ENCODE data around the gene LEPROT.
A peak's percentile ranks its signal among the peaks of the same experiment; 100 is the strongest.

Gene LEPROT

GRCh38 chr1:65412256-65412983, 8.0 kb upstream of the LEPROT start:
- DNase-seq (ENCODE audit: low spot score), result no peak

GRCh38 chr1:65412984-65413375, 7.5 kb upstream of the LEPROT start:
- peak; percentile 32 for DNase-seq (ENCODE audit: low spot score)

- DNase-seq (ENCODE audit: low spot score), result no peak
Measured at GRCh38 chr1:65414538-65414937, 5.9 kb upstream of the LEPROT start.

GRCh38 chr1:65416767-65417166, 3.7 kb upstream of the LEPROT start:
- DNase-seq (ENCODE audit: low spot score), result no peak

GRCh38 chr1:65417729-65418128, 2.7 kb upstream of the LEPROT start:
- no peak for DNase-seq (ENCODE audit: low spot score)

GRCh38 chr1:65418522-65419185, 1.8 kb upstream of the LEPROT start:
- no peak for DNase-seq (ENCODE audit: low spot score)

GRCh38 chr1:65419681-65420589, 533 bp upstream of the LEPROT start:
- DNase-seq (ENCODE audit: low spot score), result peak; percentile 98

GRCh38 chr1:65421351-65422025, 1.0 kb downstream of the LEPROT start:
- no peak for DNase-seq (ENCODE audit: low spot score)

- DNase-seq (ENCODE audit: low spot score), result no peak
Measured at GRCh38 chr1:65422241-65423203, 2.1 kb downstream of the LEPROT start.

- peak; percentile 62 for DNase-seq (ENCODE audit: low spot score)
Measured at GRCh38 chr1:65423884-65424572, 3.6 kb downstream of the LEPROT start.

- no peak for DNase-seq (ENCODE audit: low spot score)
Measured at GRCh38 chr1:65424573-65424889, 4.1 kb downstream of the LEPROT start.

- no peak for DNase-seq (ENCODE audit: low spot score)
Measured at GRCh38 chr1:65425006-65425405, 4.5 kb downstream of the LEPROT start.

- peak; percentile 81 for DNase-seq (ENCODE audit: low spot score)
Measured at GRCh38 chr1:65425697-65426096, 5.2 kb downstream of the LEPROT start.

- no peak for DNase-seq (ENCODE audit: low spot score)
Measured at GRCh38 chr1:65429078-65429477, 8.6 kb downstream of the LEPROT start.

GRCh38 chr1:65429806-65430205, 9.3 kb downstream of the LEPROT start:
- peak; percentile 76 for DNase-seq (ENCODE audit: low spot score)

- DNase-seq (ENCODE audit: low spot score), result peak; percentile 27
Measured at GRCh38 chr1:65431111-65431705, 10.7 kb downstream of the LEPROT start.

GRCh38 chr1:65432918-65433317, 12.4 kb downstream of the LEPROT start:
- DNase-seq (ENCODE audit: low spot score), result no peak

GRCh38 chr1:65434255-65434654, 13.8 kb downstream of the LEPROT start:
- no peak for DNase-seq (ENCODE audit: low spot score)

GRCh38 chr1:65434760-65435159, 14.3 kb downstream of the LEPROT start:
- DNase-seq (ENCODE audit: low spot score), result no peak

- peak; percentile 72 for DNase-seq (ENCODE audit: low spot score)
Measured at GRCh38 chr1:65435987-65436386, 15.5 kb downstream of the LEPROT start.
